HG02571 (cell line): ENCODE results near the gene STXBP5L.
"Not testable (repeated sequence)": the region's sequence is repeated elsewhere in the genome, so short reads cannot be mapped to it uniquely, and the experiment has no call there.

Experiments used
- ATAC-seq: cut with Tn5 transposase; IDR thresholded peaks from one replicate; pipeline ENCODE4 v1.9.1; 2021; ENCODE audit warnings: mild to moderate bottlenecking, moderate library complexity; ENCODE audit not compliant: unreplicated experiment

The STXBP5L gene

DNA sequence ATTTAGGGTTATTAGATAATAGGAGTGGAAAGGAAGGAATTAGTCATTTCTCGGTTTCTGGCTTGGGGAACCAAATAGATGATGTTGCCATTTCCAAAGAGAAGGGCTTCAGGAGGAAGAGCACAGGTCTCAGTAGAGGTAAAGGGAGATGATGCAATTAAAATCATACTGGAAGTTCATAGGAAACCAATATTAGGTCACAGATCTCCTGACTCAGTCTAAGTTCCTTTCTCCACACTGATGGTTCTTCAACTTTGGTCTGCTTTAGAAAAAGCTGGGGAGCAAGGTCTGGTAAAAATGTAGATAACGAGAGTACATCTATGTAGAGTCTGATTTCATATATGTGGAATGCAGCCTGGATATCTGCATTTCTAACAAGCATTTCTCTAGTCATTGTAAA is 506.9 kb downstream of the STXBP5L start:
- no peak for ATAC-seq

DNA sequence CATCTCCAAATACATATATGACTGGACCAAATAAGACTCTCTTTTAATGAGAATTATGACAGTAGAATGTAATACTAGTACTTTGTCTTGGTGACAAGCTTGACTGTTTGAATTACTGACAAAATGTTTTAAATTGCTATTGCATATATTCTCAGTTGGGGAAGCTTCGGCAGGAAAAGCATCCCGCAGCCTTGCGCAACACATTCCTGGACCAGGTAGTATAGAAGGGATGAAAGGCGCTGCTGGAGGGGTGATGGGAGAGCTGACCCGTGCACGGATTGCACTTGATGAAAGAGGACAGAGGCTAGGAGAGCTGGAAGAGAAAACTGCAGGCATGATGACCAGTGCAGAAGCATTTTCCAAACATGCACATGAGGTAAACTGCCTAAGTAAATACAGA is 510.2 kb downstream of the STXBP5L start:
- no peak for ATAC-seq

DNA sequence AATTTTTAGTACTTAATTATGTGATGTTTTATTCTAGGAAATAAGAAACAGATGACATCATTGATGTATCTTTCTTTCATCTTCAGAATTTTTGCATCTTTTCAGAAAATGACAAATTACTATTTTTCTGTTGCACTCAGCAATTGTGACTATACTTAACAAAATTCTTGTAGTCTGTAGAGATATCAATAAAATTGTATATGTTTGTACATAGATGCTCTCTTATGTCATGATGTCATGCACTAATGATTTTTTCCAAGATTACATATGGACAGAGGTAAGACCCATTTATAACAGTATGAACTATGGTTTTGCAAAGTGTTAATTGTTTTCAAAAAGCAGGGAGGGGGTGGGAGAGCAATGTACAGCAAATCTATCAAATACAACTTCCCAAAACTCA is 516.5 kb downstream of the STXBP5L start:
- no peak for ATAC-seq

DNA sequence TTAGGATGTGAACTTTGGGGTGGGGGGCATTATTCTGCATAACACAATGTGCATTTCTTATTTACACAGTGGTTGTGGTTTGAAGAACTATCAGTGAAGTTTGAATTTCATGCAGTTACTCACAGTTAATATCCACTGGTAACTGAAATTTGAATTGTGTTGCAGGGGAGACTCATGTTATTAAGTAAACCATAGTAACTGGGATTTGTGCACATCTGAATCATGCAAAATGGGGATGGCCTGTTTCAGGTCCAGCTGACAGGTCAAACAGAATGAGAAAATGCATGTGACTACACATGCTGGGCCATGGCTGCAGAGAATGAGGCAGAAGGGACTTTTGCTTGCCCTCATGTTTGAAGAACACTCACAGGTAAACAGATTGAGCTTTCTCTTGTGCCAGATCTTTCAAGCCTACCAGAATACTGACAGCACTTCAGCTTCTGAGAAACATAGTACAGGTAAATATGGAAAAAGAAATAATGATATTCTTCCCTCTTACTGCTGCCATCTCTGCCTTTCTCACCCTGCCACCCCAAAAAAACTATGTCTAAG is 522.7 kb downstream of the STXBP5L start:
- ATAC-seq: no peak

DNA sequence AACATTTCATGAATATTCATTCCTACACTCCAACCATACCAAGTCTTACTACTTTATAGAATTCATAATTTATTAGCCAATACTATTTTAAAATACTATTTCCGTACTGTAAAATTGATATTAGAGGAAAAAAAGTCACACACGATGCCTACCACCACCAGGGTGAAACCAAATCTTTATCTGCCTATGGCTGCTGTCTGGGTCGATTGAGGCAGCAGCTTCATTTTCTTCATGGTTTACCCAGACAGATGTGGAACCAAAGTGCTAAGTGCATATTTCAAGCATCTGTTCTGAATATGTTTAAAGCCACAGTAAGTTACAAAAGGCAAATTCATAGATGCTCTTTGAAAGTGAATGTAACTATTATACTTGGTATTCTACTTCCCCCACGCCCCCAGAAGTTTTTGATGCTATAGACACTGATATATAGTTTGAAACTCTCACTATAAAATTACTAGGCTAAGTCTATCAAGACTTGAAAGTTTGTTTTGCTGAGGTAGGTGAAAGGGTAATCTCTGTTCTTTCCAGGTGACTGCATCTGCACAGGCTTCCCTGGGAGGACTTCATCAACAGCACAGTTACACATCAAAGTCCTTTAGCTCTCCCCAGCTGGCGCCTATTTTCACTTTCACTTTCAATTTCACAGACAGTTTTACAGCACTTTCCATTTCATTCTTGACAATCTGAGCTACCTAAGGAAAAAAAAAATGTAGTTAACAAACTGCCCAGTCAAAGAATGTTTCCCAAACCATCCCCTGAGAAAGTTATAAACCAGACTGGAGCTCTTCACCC is 523.9 kb downstream of the STXBP5L start:
- peak; percentile 90 for ATAC-seq

DNA sequence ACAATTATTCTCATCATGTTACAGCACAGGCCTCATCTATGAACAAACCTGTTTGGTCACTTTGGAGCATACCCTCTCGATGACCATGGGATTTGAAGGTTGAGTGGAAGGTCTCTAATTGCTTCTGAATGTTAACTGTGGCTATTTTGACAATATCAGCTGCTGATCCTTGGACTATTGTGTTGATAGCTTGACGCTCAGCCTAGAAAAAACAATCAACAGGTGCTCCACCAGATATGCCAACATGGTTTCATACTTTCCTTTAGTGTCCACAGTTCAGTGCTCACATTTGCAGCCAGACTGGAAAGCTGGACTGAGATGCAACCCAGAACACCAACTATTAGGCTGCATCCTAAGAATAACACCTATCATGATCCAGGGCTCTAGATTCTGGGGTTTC is 528.1 kb downstream of the STXBP5L start:
- no peak for ATAC-seq

DNA sequence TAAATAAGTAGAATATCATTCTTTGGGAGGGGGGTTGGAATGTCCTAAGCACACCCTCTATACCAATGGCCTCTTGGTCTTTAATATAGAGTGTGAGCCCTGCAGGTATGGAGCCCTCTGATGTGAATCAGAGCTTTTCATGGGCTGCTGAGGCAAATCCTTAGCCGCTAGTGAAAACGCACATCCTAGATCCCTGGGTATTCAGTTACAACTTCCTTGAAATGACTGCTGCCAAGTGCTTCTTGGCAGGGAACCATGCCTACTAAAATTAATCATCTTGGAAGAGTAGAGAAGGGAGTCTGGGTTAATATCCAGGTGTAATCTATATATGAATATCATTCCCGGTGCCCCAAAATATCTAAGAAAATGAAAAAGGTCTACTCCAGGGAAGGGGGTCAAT is 528.6 kb downstream of the STXBP5L start:
- no peak for ATAC-seq

DNA sequence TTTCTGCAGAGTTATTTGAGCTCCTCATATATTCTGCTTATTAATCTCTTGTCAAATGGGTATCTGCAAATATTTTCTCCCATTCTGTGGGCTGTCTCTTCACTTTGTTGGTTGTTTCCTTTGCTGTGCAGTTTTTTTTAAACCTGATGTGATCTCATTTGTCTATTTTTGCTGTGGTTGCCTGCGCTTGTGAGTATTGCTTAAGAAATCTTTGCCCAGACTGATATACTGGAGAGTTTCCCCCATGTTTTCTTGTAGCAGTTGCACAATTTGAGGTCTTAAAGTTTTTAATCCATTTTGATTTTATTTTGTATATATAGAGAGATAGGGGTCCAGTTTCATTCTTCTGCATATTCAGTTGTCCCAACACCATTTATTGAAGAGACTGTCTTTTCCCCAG is 535.5 kb downstream of the STXBP5L start:
- no peak for ATAC-seq

DNA sequence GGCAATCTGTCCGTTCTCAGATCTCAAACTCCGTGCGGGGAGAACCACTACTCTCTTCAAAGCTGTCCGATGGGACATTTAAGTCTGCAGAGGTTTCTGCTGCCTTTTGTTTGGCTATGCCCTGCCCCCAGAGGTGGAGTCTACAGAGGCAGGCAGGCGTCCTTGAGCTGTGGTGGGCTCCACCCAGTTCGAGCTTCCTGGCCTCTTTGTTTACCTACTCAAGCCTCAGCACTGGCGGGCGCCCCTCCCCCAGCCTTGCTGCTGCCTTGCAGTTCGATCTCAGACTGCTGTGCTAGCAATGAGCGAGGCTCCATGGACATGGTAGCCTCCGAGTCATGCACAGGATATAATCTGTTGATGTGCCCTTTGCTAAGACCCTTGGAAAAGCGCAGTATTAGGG is 543.7 kb downstream of the STXBP5L start:
- not testable (repeated sequence) for ATAC-seq

DNA sequence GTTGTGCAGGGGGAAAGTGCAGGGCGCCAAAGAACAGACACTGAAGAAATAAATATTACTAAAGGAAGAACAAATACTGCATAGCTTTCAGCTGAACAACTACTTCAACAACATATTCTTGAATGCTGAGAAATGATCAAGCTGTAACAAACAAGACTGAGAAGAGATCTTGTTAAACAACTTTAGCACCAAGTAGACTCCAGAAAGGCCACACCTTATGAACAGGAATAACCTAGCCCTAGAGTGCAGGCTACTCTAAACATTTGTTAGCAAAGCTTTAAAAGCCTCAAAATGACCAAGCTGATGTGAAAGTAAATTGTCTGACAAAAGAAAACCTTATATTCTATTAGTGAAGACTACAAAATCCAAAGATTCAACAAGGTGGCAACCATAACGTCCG is 554.6 kb downstream of the STXBP5L start:
- no peak for ATAC-seq

DNA sequence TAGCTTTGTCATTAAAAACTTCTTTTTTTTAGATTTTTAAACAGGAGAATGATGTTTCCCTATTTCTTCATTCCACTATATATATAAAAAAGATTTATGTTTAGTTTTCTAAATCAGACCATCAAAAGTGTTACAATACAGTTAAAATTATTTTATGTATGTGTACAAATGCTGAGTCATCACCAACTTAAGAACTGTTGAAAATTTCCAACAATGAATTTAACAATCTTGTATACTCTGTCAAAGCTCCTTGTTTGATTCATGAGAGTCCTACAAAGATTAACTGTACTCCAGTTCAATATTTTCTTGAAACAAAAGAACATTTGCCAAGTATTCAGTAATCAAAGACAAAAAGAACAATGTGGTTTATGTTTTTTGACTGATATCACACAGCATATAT is 555.7 kb downstream of the STXBP5L start:
- no peak for ATAC-seq

DNA sequence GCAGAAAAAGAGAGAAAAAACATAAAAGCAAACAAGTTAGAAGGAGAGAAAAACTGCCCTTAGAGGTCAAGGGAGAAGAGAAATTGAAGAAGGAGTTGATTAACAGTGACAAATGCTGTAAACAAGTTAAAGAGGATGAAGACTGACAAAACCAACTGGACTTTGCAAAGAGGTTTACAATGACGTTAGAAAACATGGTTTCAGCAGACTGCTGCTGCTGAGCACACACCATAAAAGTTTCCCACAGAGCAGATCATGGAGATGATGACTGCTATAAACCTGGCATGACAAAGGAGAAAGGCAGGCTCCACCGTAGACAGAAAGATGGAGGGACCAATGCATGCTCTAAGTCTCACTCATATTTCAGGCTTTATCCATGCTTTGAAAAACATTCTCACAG is 559.1 kb downstream of the STXBP5L start:
- no peak for ATAC-seq

DNA sequence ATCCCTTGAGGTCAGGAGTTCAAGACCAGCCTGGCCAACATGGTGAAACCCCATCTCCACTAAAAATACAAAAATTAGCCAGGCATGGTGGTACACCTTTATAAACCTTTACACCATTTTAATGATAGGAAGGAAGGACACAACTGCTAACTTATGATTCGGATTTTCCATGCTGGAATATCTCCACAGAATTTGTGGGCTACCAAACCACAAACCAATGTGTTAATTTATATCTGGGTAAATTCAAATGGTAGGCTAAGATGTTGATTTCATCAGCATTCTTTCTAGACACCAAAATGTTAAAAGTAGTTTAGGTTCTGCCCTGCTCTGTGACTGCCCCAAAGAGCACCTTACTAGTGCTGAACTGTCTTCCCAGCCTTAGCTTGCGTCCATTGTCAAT is 565.0 kb downstream of the STXBP5L start:
- no peak for ATAC-seq
